Measurements from ENCODE around the gene NHS. TPM values are rescaled to one million over a fixed set of nuclear protein-coding genes. Genes with fewer than 3 reads are reported as not detected.

NHS gene
- total RNA-seq, 1 experiment from 2014 or later = 0.23 TPM

- DNase-seq (ENCODE audit: low read depth) = no peak
Observed at GRCh38 chrX:17773221-17773876, 398.3 kb downstream of the NHS start.

DNA sequence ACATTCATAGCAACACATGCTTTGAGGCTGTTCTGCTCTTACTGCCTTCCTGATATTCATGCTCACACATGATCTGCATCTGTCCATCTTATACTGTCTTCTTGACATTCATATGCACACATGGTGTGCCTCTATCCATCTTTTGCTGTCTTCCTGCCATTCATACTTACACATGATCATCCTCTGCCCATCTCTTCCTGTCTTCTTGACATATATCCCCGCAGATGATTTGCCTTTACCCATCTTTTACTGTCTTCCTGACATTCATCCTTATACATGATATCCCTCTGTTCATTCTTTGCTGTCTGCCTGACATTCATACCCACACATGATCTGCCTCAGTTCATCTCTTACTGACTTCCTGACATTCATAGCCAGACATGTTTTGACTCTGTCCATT lies 399.1 kb downstream of the NHS start:
- DNase-seq (ENCODE audit: low read depth) = no peak

GRCh38 chrX:17778997-17779396 lies 404.0 kb downstream of the NHS start:
- DNase-seq (ENCODE audit: low read depth) = no peak

DNA sequence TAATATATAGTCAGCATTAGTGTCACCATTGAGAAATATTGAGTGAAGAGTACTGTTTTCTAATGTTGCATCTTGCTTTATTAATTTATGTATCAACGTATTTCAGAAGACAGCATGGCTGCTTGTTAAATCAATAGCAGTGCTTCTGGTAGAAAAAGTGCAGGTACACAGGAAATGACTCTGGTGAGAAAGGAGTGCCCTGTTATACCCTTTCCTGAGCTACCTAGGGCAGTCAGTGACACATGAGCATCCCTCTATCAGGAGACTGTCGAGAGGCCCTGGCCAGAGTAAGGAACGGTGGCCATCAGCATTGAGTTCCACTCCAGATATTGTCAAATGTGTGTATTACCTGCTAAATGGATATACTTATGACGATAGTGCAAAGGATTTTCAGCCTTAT lies 404.4 kb downstream of the NHS start:
- no peak for DNase-seq (ENCODE audit: low read depth)

Measured in LHCN-M2 (cell line).